ENCODE results near the gene CACNG4.

Gene CACNG4

DNA sequence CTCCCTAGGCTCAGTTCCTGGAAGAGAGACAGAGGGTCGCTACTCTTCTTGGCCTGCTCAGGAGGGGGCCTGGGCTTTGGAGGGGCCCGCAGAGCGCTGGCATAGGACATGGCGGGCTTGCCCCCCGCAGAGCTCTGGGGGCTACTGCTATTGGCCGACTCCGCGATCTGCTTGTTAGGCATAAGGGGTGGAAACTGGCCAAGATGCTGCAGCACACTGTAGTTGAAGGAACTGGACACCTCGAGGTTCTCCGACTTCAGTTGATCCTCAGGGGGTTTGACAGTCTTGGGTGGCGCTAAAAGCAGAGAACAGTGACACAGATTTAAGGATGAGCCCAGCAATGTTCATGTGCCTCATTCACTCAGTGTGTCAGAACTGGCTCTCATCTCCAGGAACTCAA lies 113.8 kb downstream of the CACNG4 start:
- Histone ChIP-seq H3K27ac (no peak overlapping the region), H3K4me3 (ENCODE audit: low read depth, low read length) (no peak overlapping the region), H3K9me3 (ENCODE audit: control insufficient read depth, low read length) (no peaks in the 10 kb centered on the region), H2AFZ (no peak overlapping the region), H3K4me1 (no peaks in the 10 kb centered on the region), H3K79me2 (no peaks in the 10 kb centered on the region), H3K9ac (no peak overlapping the region), H3K4me2 (ENCODE audit: low read length) (no peak overlapping the region), H3K36me3 (ENCODE audit: control insufficient read depth, insufficient read depth, low read length) (no peaks in the 10 kb centered on the region), H3K27me3 (ENCODE audit: control insufficient read depth, insufficient read depth, low read length) (no peaks in the 10 kb centered on the region)
- TF ChIP-seq, protein P1, sequence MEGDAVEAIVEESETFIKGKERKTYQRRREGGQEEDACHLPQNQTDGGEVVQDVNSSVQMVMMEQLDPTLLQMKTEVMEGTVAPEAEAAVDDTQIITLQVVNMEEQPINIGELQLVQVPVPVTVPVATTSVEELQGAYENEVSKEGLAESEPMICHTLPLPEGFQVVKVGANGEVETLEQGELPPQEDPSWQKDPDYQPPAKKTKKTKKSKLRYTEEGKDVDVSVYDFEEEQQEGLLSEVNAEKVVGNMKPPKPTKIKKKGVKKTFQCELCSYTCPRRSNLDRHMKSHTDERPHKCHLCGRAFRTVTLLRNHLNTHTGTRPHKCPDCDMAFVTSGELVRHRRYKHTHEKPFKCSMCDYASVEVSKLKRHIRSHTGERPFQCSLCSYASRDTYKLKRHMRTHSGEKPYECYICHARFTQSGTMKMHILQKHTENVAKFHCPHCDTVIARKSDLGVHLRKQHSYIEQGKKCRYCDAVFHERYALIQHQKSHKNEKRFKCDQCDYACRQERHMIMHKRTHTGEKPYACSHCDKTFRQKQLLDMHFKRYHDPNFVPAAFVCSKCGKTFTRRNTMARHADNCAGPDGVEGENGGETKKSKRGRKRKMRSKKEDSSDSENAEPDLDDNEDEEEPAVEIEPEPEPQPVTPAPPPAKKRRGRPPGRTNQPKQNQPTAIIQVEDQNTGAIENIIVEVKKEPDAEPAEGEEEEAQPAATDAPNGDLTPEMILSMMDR (IDR thresholded peaks at IDR 0.05), result no peak

DNA sequence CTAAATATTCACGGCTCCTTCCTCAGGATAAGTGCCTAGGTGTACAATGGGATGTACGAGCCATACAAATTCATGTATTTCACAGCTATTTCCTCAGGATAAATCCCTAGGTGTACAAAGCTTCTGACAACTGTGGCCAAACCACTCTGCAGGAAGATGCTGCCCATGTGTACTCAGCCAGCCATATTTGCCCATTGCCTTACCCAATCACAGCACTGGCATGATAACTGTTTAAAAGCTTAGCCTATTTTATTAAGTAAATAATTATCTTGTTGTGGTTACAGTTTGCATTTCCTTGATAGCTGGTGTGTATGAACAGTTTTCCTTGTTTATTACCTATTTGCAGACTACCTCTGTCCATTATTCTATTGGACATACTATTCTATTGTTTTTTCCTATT lies 115.0 kb downstream of the CACNG4 start:
- no peaks in the 10 kb centered on the region for H3K4me1 ChIP-seq
- no peak overlapping the region for H3K27ac ChIP-seq
- H2AFZ ChIP-seq, result no peak overlapping the region

DNA sequence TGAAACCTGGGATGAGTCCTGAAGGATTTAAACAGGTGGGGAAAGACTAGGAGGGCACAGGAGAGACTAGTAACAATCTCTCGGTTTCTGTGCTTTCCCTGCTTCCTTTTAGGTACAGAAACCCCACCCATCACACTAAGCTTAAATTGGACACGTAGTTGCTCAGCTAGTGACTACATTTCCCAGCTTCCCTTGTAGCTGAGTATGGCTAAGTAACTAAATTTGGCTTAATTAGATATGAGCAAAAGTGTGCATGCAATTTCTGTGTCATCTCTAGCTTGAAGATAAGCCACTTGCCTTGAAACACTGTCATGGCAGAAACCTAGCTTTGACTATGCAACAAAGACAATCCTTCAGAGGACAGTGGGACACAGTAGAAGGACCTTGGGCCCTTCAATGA lies 116.3 kb downstream of the CACNG4 start:
- no peaks in the 10 kb centered on the region for H3K4me1 ChIP-seq
- no peaks in the 10 kb centered on the region for H3K9me3 ChIP-seq (ENCODE audit: control insufficient read depth, low read length)
- no peak overlapping the region for H2AFZ ChIP-seq
- H3K27me3 ChIP-seq (ENCODE audit: control insufficient read depth, insufficient read depth, low read length), result no peaks in the 10 kb centered on the region
- H3K36me3 ChIP-seq (ENCODE audit: control insufficient read depth, insufficient read depth, low read length), result no peaks in the 10 kb centered on the region
- H3K4me3 ChIP-seq (ENCODE audit: low read depth, low read length), result no peak overlapping the region
- no peak overlapping the region for H3K27ac ChIP-seq
- no peak overlapping the region for H3K9ac ChIP-seq
- peaks cover 3% of the 10 kb centered on the region for H3K79me2 ChIP-seq
- no peak overlapping the region for H3K4me2 ChIP-seq (ENCODE audit: low read length)
- TF ChIP-seq, protein P1 (IDR thresholded peaks at IDR 0.05), result no peak

More for the DNA sequence above, 115.0 kb downstream of the CACNG4 start:
- Histone ChIP-seq H3K4me2 (ENCODE audit: low read length) (no peak overlapping the region), H3K36me3 (ENCODE audit: control insufficient read depth, insufficient read depth, low read length) (no peaks in the 10 kb centered on the region), H3K9me3 (ENCODE audit: control insufficient read depth, low read length) (no peaks in the 10 kb centered on the region), H3K9ac (no peak overlapping the region), H3K79me2 (no peaks in the 10 kb centered on the region), H3K4me3 (ENCODE audit: low read depth, low read length) (no peak overlapping the region), H3K27me3 (ENCODE audit: control insufficient read depth, insufficient read depth, low read length) (no peaks in the 10 kb centered on the region)
- TF ChIP-seq, protein P1 (IDR thresholded peaks at IDR 0.05), result no peak

DNA sequence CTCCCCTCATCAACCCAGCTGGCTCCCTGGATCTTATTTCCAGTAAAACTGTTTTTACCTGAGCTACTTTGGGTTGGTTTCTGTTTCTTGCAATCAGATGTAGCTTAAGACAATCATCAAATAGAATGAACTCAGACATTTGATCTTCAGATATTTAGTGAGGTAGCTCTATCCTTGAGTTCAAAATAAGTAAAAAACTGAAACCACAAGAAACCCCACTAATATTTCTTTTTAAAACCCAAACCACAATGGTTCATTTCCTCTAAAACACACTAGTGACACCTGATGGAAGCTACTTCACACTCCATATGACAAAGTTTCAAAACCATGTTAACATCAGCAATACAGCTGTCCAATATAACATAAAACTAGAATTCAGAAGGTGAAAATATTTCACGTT lies 117.6 kb downstream of the CACNG4 start:
- no peak overlapping the region for H3K9ac ChIP-seq
- no peaks in the 10 kb centered on the region for H3K9me3 ChIP-seq (ENCODE audit: control insufficient read depth, low read length)
- no peak overlapping the region for H2AFZ ChIP-seq
- no peaks in the 10 kb centered on the region for H3K27me3 ChIP-seq (ENCODE audit: control insufficient read depth, insufficient read depth, low read length)
- TF ChIP-seq, protein P1 (IDR thresholded peaks at IDR 0.05), result no peak
- H3K4me2 ChIP-seq (ENCODE audit: low read length), result no peak overlapping the region
- no peaks in the 10 kb centered on the region for H3K4me1 ChIP-seq
- no peak overlapping the region for H3K27ac ChIP-seq
- no peaks in the 10 kb centered on the region for H3K36me3 ChIP-seq (ENCODE audit: control insufficient read depth, insufficient read depth, low read length)
- H3K4me3 ChIP-seq (ENCODE audit: low read depth, low read length), result no peak overlapping the region
- peaks cover 3% of the 10 kb centered on the region for H3K79me2 ChIP-seq

Measured in parathyroid adenoma (tissue), 2 donors.